Sigmoid colon (tissue), 7 donors: Measurements from ENCODE around the gene TOMM70. TPM values are rescaled to one million over a fixed set of nuclear protein-coding genes. Genes with fewer than 3 reads are reported as not detected.

ENCODE experiments used
- DNase-seq: peaks from one replicate; pipeline ENCODE4 v3.0.0-alpha.2; 2019
- H3K27ac ChIP-seq, 4 donors: fragments of 200-600 bp; sonication (generic); one replicate each; pipeline ENCODE4 v1.5.1; 2016 to 2019; ENCODE audit warnings: mild to moderate bottlenecking in 1 of 4
- H3K27me3 ChIP-seq, 3 donors: fragments of 200-600 bp; sonication (generic); one replicate each; pipeline ENCODE4 v1.5.1; 2019; ENCODE audit warnings: mild to moderate bottlenecking in 1 of 3
- H3K36me3 ChIP-seq, 4 donors: fragments of 200-600 bp; sonication (generic); one replicate each; pipeline ENCODE4 v1.5.1; 2016 to 2019
- H3K4me1 ChIP-seq, 4 donors: fragments of 200-600 bp; sonication (generic); one replicate each; pipeline ENCODE4 v1.5.1; 2017 to 2019
- H3K4me3 ChIP-seq, 4 donors: fragments of 200-600 bp; sonication (generic); one replicate each; pipeline ENCODE4 v1.5.1; 2017 to 2019; ENCODE audit warnings: mild to moderate bottlenecking in 2 of 4, moderate library complexity in 1 of 4
- H3K9me3 ChIP-seq, 4 donors: fragments of 200-600 bp in 3 of 4; sonication (generic) in 3 of 4; one replicate each; pipeline versions ENCODE4 v1.5.1 to v1.6.1; 2013 to 2019
- EP300 ChIP-seq, 4 donors: sonication (generic); formaldehyde crosslinking; IDR thresholded peaks; one replicate each; pipeline ENCODE4 v1.6.1; 2017; ENCODE audit warnings: antibody characterized with exemption in 4 of 4
- POLR2A ChIP-seq, 2 donors: fragments of 450-650 bp; IDR thresholded peaks; one replicate each; pipeline ENCODE4 v1.6.1; 2016; ENCODE audit warnings: antibody characterized with exemption in 2 of 2, mild to moderate bottlenecking in 2 of 2, moderate library complexity in 2 of 2
- POLR2AphosphoS5 ChIP-seq, 4 donors: sonication (generic); formaldehyde crosslinking; IDR thresholded peaks; one replicate each; pipeline ENCODE4 v1.6.1; 2017; ENCODE audit warnings: antibody characterized with exemption in 4 of 4
- WGBS, 2 donors: extraction: QIAGEN DNeasy Blood & Tissue Kit; methylation state at CpG; one replicate each; pipeline ENCODE4 v1.1.7; 2013; 5-methylcytosine and 5-hydroxymethylcytosine counted together
- intact Hi-C: fragments of 100-400 bp; cut with DNase I; formaldehyde crosslinking; loops from one replicate; pipeline ENCODE4 v1.15.1; 2023
- polyA plus RNA-seq, 3 donors: library from polyadenylated mRNA; stranded (reverse); fragments of 200-250 nt; gene quantifications; one replicate each; pipeline ENCODE4 v1.2.3, GENCODE V29; 2013
- total RNA-seq, 4 donors: library from RNA; depleted of rRNA; stranded (reverse); fragments of >200 nt; gene quantifications; one replicate each; pipeline ENCODE4 v1.1.0, GENCODE V29; 2016
- TF ChIP-seq, protein P1 (sequence below), 4 experiments: fragments of 450-650 bp in 3 of 4; fragments of 200-600 bp in 1 of 4; IDR thresholded peaks; one replicate each; pipeline ENCODE4 v1.5.1; 2016 to 2019; ENCODE audit warnings: antibody characterized with exemption in 4 of 4, mild to moderate bottlenecking in 3 of 4, moderate library complexity in 2 of 4
- donor health status: healthy with polysubstance abuse.
- donor health status: Bipolar disorder and iron deficiency.
- donor health status: healthy.

The TOMM70 gene
- total and polyA plus RNA-seq, 7 donors = 17.4 to 54.9 (median 49.6) TPM

DNA sequence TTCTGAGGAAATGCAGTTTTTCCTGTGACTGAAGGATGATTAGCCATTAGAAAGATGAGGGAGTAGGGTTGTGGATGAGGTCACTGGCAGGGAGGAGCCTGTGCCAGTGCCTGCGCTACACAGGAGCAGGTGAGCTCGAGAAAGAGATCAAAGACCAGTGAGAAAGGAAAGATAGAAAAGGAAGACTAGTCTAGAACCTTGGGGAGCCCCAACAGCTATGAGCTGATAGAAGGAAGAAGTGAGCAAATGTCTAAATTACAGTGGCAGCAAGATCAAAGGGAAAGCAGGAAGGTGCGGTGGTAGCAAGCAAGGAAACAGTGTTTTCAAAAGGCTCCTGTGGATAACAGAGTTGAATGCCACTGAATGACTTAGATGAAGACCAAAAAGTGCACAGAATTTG lies 40.0 kb upstream of the TOMM70 start:
- Histone ChIP-seq H3K27me3 (no peaks in the 10 kb centered on the region), H3K4me1 (no peaks in the 10 kb centered on the region), H3K4me3 (no peak overlapping the region), H3K36me3 (no peaks in the 10 kb centered on the region), H3K27ac (no peak overlapping the region), H3K9me3 (no peaks in the 10 kb centered on the region)
- intact Hi-C loops = no loop called here
- 27 to 60% methylated on average over 3 of the region's 3 CpGs for WGBS, 2 donors
- no peak for DNase-seq
- TF ChIP-seq, protein P1, sequence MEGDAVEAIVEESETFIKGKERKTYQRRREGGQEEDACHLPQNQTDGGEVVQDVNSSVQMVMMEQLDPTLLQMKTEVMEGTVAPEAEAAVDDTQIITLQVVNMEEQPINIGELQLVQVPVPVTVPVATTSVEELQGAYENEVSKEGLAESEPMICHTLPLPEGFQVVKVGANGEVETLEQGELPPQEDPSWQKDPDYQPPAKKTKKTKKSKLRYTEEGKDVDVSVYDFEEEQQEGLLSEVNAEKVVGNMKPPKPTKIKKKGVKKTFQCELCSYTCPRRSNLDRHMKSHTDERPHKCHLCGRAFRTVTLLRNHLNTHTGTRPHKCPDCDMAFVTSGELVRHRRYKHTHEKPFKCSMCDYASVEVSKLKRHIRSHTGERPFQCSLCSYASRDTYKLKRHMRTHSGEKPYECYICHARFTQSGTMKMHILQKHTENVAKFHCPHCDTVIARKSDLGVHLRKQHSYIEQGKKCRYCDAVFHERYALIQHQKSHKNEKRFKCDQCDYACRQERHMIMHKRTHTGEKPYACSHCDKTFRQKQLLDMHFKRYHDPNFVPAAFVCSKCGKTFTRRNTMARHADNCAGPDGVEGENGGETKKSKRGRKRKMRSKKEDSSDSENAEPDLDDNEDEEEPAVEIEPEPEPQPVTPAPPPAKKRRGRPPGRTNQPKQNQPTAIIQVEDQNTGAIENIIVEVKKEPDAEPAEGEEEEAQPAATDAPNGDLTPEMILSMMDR (IDR thresholded peaks at IDR 0.05) = no peak
- TF ChIP-seq POLR2A (IDR thresholded peaks at IDR 0.05) (no peak), EP300 (IDR thresholded peaks at IDR 0.05) (no peak), POLR2AphosphoS5 (IDR thresholded peaks at IDR 0.05) (no peak)

DNA sequence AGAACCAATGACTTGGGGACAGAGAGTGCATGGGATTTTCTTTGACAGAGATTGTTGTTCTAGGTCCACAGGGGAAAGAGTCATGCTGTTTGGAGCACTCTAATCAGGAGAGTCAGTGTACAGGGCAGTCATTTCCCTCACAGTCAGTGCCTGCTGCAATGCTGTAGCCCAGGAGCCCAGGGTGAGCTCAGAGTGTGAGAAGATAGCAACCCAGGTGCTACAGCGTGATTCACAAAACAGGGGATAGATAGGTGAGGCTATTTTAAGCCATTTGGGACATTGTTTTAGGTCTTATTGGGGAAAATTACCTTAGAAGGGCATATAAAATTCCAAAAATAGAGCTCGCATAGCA lies 37.7 kb upstream of the TOMM70 start:
- H3K27me3 ChIP-seq = no peaks in the 10 kb centered on the region
- no peak overlapping the region for H3K4me3 ChIP-seq
- no peaks in the 10 kb centered on the region for H3K36me3 ChIP-seq
- no peaks in the 10 kb centered on the region for H3K9me3 ChIP-seq
- DNase-seq = no peak
- WGBS, 2 donors = 93 to 96% methylated on average over 2 of the region's 2 CpGs
- H3K27ac ChIP-seq = no peak overlapping the region
- H3K4me1 ChIP-seq = no peaks in the 10 kb centered on the region
- intact Hi-C loops = no loop called here
- TF ChIP-seq, protein P1 (IDR thresholded peaks at IDR 0.05) = no peak
- TF ChIP-seq EP300 (IDR thresholded peaks at IDR 0.05) (no peak), POLR2A (IDR thresholded peaks at IDR 0.05) (no peak), POLR2AphosphoS5 (IDR thresholded peaks at IDR 0.05) (no peak)

DNA sequence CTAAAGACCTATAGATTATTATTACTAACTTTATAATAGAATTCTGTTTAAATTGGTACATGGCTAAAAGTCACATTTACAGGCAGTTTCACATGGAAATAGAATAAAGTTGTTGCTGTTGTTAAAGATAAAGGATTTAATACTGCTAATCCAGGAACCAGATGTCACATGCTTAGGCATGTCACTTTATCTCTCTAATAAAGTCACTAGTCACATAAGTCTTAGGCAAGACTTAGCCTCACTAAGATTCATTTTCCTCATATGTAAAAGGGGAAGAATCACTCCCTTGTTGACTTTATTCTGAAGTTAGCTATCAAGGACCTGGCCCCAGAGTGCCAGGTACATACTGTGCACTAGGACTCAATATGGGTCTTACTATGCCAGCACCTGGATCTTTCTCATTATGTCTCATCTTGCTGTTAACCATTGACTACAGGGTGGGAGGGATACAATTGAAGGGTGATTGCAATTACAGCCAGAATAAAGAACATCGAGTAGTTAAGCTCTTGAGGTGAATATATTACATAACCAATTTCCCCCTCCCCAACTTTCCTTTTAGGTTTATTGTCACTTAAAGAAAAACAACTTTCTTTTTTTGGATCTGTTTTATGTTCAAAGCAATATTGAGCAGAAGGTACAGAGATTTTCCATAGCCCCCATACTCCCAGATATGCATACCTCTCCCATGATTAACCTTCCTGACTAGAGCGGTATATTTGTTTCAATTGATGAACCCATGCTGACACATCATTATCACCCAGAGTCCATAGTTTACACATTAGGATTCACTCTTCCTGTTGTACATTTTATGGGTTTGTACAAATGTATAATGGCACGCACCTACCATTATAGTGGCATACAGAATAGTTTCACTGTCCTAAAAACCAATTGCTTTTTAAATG lies 37.1 kb upstream of the TOMM70 start:
- Histone ChIP-seq H3K27me3 (no peaks in the 10 kb centered on the region), H3K36me3 (no peaks in the 10 kb centered on the region), H3K9me3 (no peaks in the 10 kb centered on the region), H3K4me1 (no peaks in the 10 kb centered on the region), H3K27ac (no peak overlapping the region), H3K4me3 (no peak overlapping the region)
- no peak for DNase-seq
- TF ChIP-seq POLR2A (IDR thresholded peaks at IDR 0.05) (no peak), POLR2AphosphoS5 (IDR thresholded peaks at IDR 0.05) (no peak), EP300 (IDR thresholded peaks at IDR 0.05) (no peak)
- TF ChIP-seq, protein P1 (IDR thresholded peaks at IDR 0.05) = no peak
- intact Hi-C loops = no loop called here
- 59 to 81% methylated on average over 3 of the region's 3 CpGs for WGBS, 2 donors

DNA sequence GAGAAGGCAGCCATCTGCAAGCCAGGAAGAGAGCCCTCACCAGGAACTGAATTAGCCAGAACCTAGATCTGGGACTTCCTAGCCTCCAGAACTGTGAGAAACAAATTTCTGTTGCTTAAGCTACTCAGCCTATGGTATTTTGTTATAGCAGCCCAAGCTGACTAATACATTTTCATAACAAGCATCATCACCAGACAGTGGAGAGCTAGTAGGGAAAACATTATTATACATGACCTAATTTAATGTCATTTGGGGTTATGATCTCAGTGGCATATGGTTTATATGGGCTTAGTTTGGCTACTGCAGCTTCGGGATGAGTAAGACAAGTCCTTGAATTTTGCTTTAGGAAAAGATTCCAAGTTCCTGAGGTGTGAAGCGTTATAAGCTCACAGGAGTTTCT lies 36.1 kb upstream of the TOMM70 start:
- no peaks in the 10 kb centered on the region for H3K9me3 ChIP-seq
- H3K27me3 ChIP-seq = no peaks in the 10 kb centered on the region
- DNase-seq = no peak
- no peaks in the 10 kb centered on the region for H3K36me3 ChIP-seq
- H3K4me1 ChIP-seq = no peaks in the 10 kb centered on the region
- H3K4me3 ChIP-seq = no peak overlapping the region
- TF ChIP-seq, protein P1 (IDR thresholded peaks at IDR 0.05) = no peak
- TF ChIP-seq POLR2A (IDR thresholded peaks at IDR 0.05) (no peak), POLR2AphosphoS5 (IDR thresholded peaks at IDR 0.05) (no peak), EP300 (IDR thresholded peaks at IDR 0.05) (no peak)
- no peak overlapping the region for H3K27ac ChIP-seq
- intact Hi-C loops = no loop called here
- 94 to 95% methylated on average over 2 of the region's 2 CpGs for WGBS, 2 donors
